Body of pancreas (tissue), 4 donors: ENCODE data around the gene ZNF124.

ENCODE experiments used
- POLR2A ChIP-seq, 3 donors: fragments of 450-650 bp; IDR thresholded peaks; one replicate each; pipeline ENCODE4 v1.6.1; 2016; ENCODE audit warnings: antibody characterized with exemption in 3 of 3, mild to moderate bottlenecking in 2 of 3
- TF ChIP-seq, protein P1 (sequence below), 7 experiments: fragments of 450-650 bp in 4 of 7; fragments of 200-600 bp in 3 of 7; sonication (generic) in 3 of 7; IDR thresholded peaks; one replicate each; pipeline ENCODE4 v1.5.1; 2016 to 2019; ENCODE audit warnings: antibody characterized with exemption in 7 of 7

DNA sequence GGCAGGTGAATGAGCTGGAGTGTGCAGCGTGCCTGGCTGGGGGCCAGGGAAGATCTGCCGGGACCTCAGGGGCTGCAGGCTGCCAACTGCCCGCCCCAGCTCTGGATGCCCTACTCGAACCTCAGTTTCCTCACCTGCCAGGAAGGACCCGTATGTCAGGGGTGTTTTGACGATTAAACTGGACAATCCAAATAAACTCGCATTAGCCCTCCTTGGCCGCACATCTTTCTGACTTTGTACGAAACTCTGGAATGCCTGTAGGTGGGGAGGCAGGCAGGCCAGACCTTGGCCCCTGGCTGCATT, 59.4 kb downstream of the ZNF124 start:
- TF ChIP-seq, protein P1, sequence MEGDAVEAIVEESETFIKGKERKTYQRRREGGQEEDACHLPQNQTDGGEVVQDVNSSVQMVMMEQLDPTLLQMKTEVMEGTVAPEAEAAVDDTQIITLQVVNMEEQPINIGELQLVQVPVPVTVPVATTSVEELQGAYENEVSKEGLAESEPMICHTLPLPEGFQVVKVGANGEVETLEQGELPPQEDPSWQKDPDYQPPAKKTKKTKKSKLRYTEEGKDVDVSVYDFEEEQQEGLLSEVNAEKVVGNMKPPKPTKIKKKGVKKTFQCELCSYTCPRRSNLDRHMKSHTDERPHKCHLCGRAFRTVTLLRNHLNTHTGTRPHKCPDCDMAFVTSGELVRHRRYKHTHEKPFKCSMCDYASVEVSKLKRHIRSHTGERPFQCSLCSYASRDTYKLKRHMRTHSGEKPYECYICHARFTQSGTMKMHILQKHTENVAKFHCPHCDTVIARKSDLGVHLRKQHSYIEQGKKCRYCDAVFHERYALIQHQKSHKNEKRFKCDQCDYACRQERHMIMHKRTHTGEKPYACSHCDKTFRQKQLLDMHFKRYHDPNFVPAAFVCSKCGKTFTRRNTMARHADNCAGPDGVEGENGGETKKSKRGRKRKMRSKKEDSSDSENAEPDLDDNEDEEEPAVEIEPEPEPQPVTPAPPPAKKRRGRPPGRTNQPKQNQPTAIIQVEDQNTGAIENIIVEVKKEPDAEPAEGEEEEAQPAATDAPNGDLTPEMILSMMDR (IDR thresholded peaks at IDR 0.05), result no peak
- TF ChIP-seq POLR2A (IDR thresholded peaks at IDR 0.05), result no peak
